Bronchial epithelial cell (primary cell): Measurements from ENCODE around the gene OR13C9. TPM values are rescaled to one million over a fixed set of nuclear protein-coding genes. Genes with fewer than 3 reads are reported as not detected.

Experiments used
- DNase-seq: peaks from one replicate; pipeline ENCODE4 v3.0.0-alpha.2; 2010; ENCODE audit warnings: low read depth
- FAIRE-seq: peaks from 2 replicates; lab custom pipeline; 2011; peaks lifted over from hg19 to GRCh38; lab: Jason Lieb, UNC
- H3K27me3 ChIP-seq: 2 replicates; pipeline ENCODE4 v1.5.1; 2011; ENCODE audit warnings: low read length; ENCODE audit not compliant: control insufficient read depth, insufficient read depth
- H3K36me3 ChIP-seq: 2 replicates; pipeline ENCODE4 v1.5.1; 2011; ENCODE audit warnings: low read length; ENCODE audit not compliant: control insufficient read depth, insufficient read depth
- H3K4me3 ChIP-seq: 2 replicates; pipeline ENCODE4 v1.5.1; 2011; ENCODE audit warnings: mild to moderate bottlenecking, low read depth, low read length, control low read depth
- CTCF ChIP-seq: IDR thresholded peaks from 2 replicates; pipeline ENCODE4 v1.5.1; 2011; ENCODE audit warnings: mild to moderate bottlenecking, moderate library complexity, low read length, control low read depth, inconsistent platforms; ENCODE audit not compliant: insufficient read depth, severe bottlenecking
- total RNA-seq: library from RNA; depleted of rRNA; stranded (reverse); fragments of >200 nt; gene quantifications from 2 replicates; pipeline ENCODE4 v1.2.1, GENCODE V29; 2014

OR13C9 gene
- total RNA-seq, 1 donor from 2014 or later: not detected

- H3K27me3 ChIP-seq: no peaks in the 10 kb centered on the region
- DNase-seq (no peak), FAIRE-seq (no peak)
- TF ChIP-seq CTCF: no peak
- H3K4me3 ChIP-seq: no peak overlapping the region
- no peaks in the 10 kb centered on the region for H3K36me3 ChIP-seq
Measured at GRCh38 chr9:104589626-104590025, 28.4 kb downstream of the OR13C9 start.

- DNase-seq: no peak
- no peak for FAIRE-seq
Measured at GRCh38 chr9:104586496-104587180, 31.4 kb downstream of the OR13C9 start.

DNA sequence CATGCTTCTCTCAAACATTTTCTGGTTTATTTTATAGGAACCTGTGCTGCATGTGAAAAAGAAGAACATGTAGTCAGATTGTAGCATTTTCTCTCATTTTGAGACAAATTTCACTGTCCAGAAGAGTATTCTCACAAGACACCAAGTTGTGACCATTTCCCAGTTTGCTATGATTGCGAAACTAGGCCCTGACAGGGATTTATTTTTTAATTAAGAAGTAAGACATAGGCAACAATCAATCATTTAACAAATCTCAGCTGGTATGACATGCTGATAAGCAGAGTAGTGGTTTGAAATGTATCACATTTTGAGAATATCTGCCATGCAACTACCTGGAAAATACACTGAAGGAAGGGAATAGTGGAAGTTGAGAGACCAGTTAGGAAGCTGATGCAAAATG lies 37.4 kb downstream of the OR13C9 start:
- H3K4me3 ChIP-seq: no peak overlapping the region
- no peak for FAIRE-seq
- H3K36me3 ChIP-seq: no peaks in the 10 kb centered on the region
- TF ChIP-seq CTCF: no peak
- no peaks in the 10 kb centered on the region for H3K27me3 ChIP-seq
- DNase-seq: no peak

More at GRCh38 chr9:104586496-104587180, 31.4 kb downstream of the OR13C9 start:
- TF ChIP-seq CTCF: no peak
- Histone ChIP-seq H3K27me3 (no peaks in the 10 kb centered on the region), H3K4me3 (no peak overlapping the region), H3K36me3 (no peaks in the 10 kb centered on the region)

DNA sequence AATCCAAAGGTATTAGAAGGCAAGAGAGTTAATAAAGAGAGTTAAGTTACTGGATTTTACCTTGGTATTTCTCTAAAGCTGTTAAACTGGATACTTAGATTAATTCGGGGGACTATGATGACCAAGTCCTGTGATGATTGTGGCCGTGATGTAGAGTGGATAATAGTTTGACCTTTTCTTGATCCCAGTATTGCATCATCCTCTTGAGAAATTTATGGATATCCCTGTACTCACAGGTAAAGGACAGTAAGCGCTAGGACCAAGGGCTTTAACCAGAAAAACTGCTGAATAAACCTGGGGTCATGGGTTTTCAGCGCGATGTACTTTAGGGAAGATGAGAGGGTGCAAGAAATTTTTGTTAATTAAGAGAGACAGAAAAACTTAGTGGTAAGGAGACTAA lies 40.7 kb downstream of the OR13C9 start:
- no peak for FAIRE-seq
- DNase-seq: no peak
- Histone ChIP-seq H3K27me3 (no peaks in the 10 kb centered on the region), H3K4me3 (no peak overlapping the region), H3K36me3 (no peaks in the 10 kb centered on the region)
- no peak for TF ChIP-seq CTCF

- DNase-seq (peak; percentile 3), FAIRE-seq (no peak)
- Histone ChIP-seq H3K4me3 (no peak overlapping the region), H3K36me3 (no peaks in the 10 kb centered on the region), H3K27me3 (no peaks in the 10 kb centered on the region)
- TF ChIP-seq CTCF: no peak
Measured at GRCh38 chr9:104575456-104575855, 42.5 kb downstream of the OR13C9 start.

DNA sequence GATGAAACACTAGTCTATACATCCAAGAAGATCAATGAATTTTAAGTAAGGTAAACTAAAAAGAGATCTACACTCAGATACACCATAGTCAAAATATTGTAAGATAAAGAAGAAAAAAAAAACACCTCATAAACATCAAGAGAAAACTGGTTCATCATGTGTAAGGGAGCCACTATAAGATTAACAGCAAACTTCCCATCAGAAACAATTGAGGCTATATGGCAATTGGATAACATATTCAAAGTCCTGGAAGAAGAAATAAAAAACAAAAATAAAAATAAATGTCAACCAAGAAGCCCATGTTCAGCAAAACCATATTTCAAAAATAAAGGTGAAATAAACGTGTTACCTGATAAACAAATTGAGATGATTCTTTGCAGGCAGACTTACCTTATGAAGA lies 45.4 kb downstream of the OR13C9 start:
- FAIRE-seq: no peak
- TF ChIP-seq CTCF: no peak
- Histone ChIP-seq H3K27me3 (no peaks in the 10 kb centered on the region), H3K4me3 (no peak overlapping the region), H3K36me3 (no peaks in the 10 kb centered on the region)
- DNase-seq: no peak
